Measurements from ENCODE around the gene PRR7. TPM values are rescaled to one million over a fixed set of nuclear protein-coding genes. Genes with fewer than 3 reads are reported as not detected.
A peak's percentile ranks its signal among the peaks of the same experiment; 100 is the strongest.

PRR7 gene
- total RNA-seq, 1 experiment from 2014 or later, result 40.6 TPM

- ATAC-seq (no peak), DNase-seq (no peak)
- Histone ChIP-seq H3K9me2 (replicated peaks; ENCODE audit: low read length) (no peaks in the 10 kb centered on the region), H3K79me2 (ENCODE audit: low read length) (peaks cover 48% of the 10 kb centered on the region), H3K4me3 (ENCODE audit: low read length) (peak overlapping the region; percentile 82), H2AFZ (ENCODE audit: low read length) (no peak overlapping the region), H3K4me2 (ENCODE audit: low read length) (peak overlapping the region; percentile 97), H3K27ac (ENCODE audit: low read length) (peak overlapping the region; percentile 23; the same call in 1 of the 2 replicates), H3K36me3 (ENCODE audit: low read depth, low read length) (peaks cover 7% of the 10 kb centered on the region; the same call in 1 of the 2 replicates), H3F3A (ENCODE audit: low read length, unreplicated experiment) (peaks cover 7% of the 10 kb centered on the region), H3K9me3 (ENCODE audit: low read length) (no peaks in the 10 kb centered on the region), H3K9ac (ENCODE audit: low read length) (peak overlapping the region; percentile 75), H3K27me3 (ENCODE audit: low read length) (no peaks in the 10 kb centered on the region), H3K4me1 (ENCODE audit: insufficient read depth, low read length) (peaks cover 23% of the 10 kb centered on the region), H4K20me1 (ENCODE audit: low read length) (no peaks in the 10 kb centered on the region)
- no TSS peak for BruUV-seq (replicated peaks)
- ChIA-PET POLR2A (ENCODE audit: unreplicated experiment) (interaction anchor here (0.6 kb wide), 1 partner anchor 52 kb away, joined by 3 read pairs; no protein-coding TSS in a partner anchor), CTCF (interaction anchor here (0.5 to 0.7 kb wide), 3 partner anchors 10 to 41 kb away, joined by 3 to 7 read pairs (median 4); partner anchors contain the start of gene GRK6)
- no peak for TF ChIP-seq EZH2 (IDR thresholded peaks at IDR 0.05; ENCODE audit: low read length, unreplicated experiment)
- intact Hi-C loops (cut with micrococcal nuclease), result loop anchor here (2.0 kb wide), 2 partner anchors 19 to 127 kb away; partner anchors contain the start of gene GRK6
Measured at GRCh38 chr5:177445917-177446199, 756 bp upstream of the PRR7 start.

- intact Hi-C loops (cut with micrococcal nuclease), result loop anchor here (2.0 kb wide), 2 partner anchors 20 to 128 kb away; partner anchors contain the start of gene GRK6
- H3F3A ChIP-seq (ENCODE audit: low read length, unreplicated experiment), result peaks cover 7% of the 10 kb centered on the region
- no peaks in the 10 kb centered on the region for H3K27me3 ChIP-seq (ENCODE audit: low read length)
- H4K20me1 ChIP-seq (ENCODE audit: low read length), result no peaks in the 10 kb centered on the region
- H3K36me3 ChIP-seq (ENCODE audit: low read depth, low read length), result peaks cover 6% of the 10 kb centered on the region; the same call in 1 of the 2 replicates
- CTCF ChIA-PET, result interaction anchor here (0.5 to 1.6 kb wide), 7 partner anchors 10 to 311 kb away, joined by 3 to 18 read pairs (median 5); partner anchors contain the start of gene GRK6
- no peaks in the 10 kb centered on the region for H3K9me3 ChIP-seq (ENCODE audit: low read length)
- H3K27ac ChIP-seq (ENCODE audit: low read length), result peak overlapping the region; percentile 85
- DNase-seq (peak; percentile 60), ATAC-seq (peak; percentile 19)
- H3K4me2 ChIP-seq (ENCODE audit: low read length), result peak overlapping the region; percentile 97
- TF ChIP-seq EZH2 (IDR thresholded peaks at IDR 0.05; ENCODE audit: low read length, unreplicated experiment) (no peak), EZH2phosphoT487 (IDR thresholded peaks at IDR 0.05; ENCODE audit: borderline replicate concordance, low read length) (no peak)
- peaks cover 48% of the 10 kb centered on the region for H3K79me2 ChIP-seq (ENCODE audit: low read length)
- peak overlapping the region; percentile 75 for H3K9ac ChIP-seq (ENCODE audit: low read length)
- POLR2A ChIA-PET (ENCODE audit: unreplicated experiment), result interaction anchor here (1.3 kb wide), 1 partner anchor 50 kb away, joined by 5 read pairs; the partner anchor contains the start of gene PDLIM7
- BruUV-seq (replicated peaks), result no TSS peak
- no peaks in the 10 kb centered on the region for H3K9me2 ChIP-seq (replicated peaks; ENCODE audit: low read length)
- H2AFZ ChIP-seq (ENCODE audit: low read length), result no peak overlapping the region
- peaks cover 23% of the 10 kb centered on the region for H3K4me1 ChIP-seq (ENCODE audit: insufficient read depth, low read length)
- H3K4me3 ChIP-seq (ENCODE audit: low read length), result peak overlapping the region; percentile 82
Measured at GRCh38 chr5:177447066-177447610, 524 bp downstream of the PRR7 start.

- no peak for TF ChIP-seq EZH2 (IDR thresholded peaks at IDR 0.05; ENCODE audit: low read length, unreplicated experiment)
- peak; percentile 94 for TF ChIP-seq EZH2phosphoT487 (IDR thresholded peaks at IDR 0.05; ENCODE audit: borderline replicate concordance, low read length)
- no peak for TF ChIP-seq CTCF (conservative IDR thresholded peaks at IDR 0.05; ENCODE audit: low read depth, low read length)
- Histone ChIP-seq H3K9ac (ENCODE audit: low read length) (peak overlapping the region; percentile 75), H2AFZ (ENCODE audit: low read length) (0 out of 2 replicates have a peak overlapping the region, but pooled peaks have one; percentile 25), H3K9me3 (ENCODE audit: low read length) (no peaks in the 10 kb centered on the region), H3K9me2 (replicated peaks; ENCODE audit: low read length) (no peaks in the 10 kb centered on the region), H3K79me2 (ENCODE audit: low read length) (peaks cover 48% of the 10 kb centered on the region), H3K4me1 (ENCODE audit: insufficient read depth, low read length) (peaks cover 23% of the 10 kb centered on the region), H3K27me3 (ENCODE audit: low read length) (no peaks in the 10 kb centered on the region), H3K4me3 (ENCODE audit: low read length) (peak overlapping the region; percentile 82), H3K4me2 (ENCODE audit: low read length) (peak overlapping the region; percentile 97), H3K36me3 (ENCODE audit: low read depth, low read length) (peaks cover under 1% of the 10 kb centered on the region; the same call in 1 of the 2 replicates), H4K20me1 (ENCODE audit: low read length) (no peaks in the 10 kb centered on the region), H3F3A (ENCODE audit: low read length, unreplicated experiment) (peaks cover 7% of the 10 kb centered on the region), H3K27ac (ENCODE audit: low read length) (peak overlapping the region; percentile 85)
- BruUV-seq (replicated peaks), result no TSS peak
- ChIA-PET POLR2A (ENCODE audit: unreplicated experiment) (interaction anchor here (0.6 to 1.3 kb wide), 3 partner anchors 21 to 135 kb away, joined by 3 to 5 read pairs (median 4); partner anchors contain the start of gene PDLIM7), CTCF (interaction anchor here (0.7 to 1.6 kb wide), 7 partner anchors 10 to 77 kb away, joined by 3 to 18 read pairs (median 5); partner anchors contain the start of gene GRK6)
- ATAC-seq (peak; percentile 67), DNase-seq (peak; percentile 95)
- intact Hi-C loops (cut with micrococcal nuclease), result loop anchor here (2.0 kb wide), 2 partner anchors 21 to 129 kb away; partner anchors contain the start of gene GRK6
Measured at GRCh38 chr5:177447611-177448243, 1.1 kb downstream of the PRR7 start.
